Heart left ventricle (tissue), 13 donors: Measurements from ENCODE around the gene KRT76.

Source experiments
- POLR2A ChIP-seq, 2 donors: fragments of 450-650 bp; IDR thresholded peaks; one replicate each; pipeline ENCODE4 v1.6.1; 2017; ENCODE audit warnings: antibody characterized with exemption in 2 of 2, mild to moderate bottlenecking in 2 of 2, moderate library complexity in 2 of 2
- TF ChIP-seq, protein P1 (sequence below), 12 donors: fragments of 200-600 bp; sonication (generic) in 4 of 12; IDR thresholded peaks; one replicate each; pipeline versions ENCODE4 v1.5.0 to v1.8.0; 2018 to 2022; ENCODE audit warnings: antibody characterized with exemption in 12 of 12, mild to moderate bottlenecking in 5 of 12
- donor health status: ischemic (EF 13 %, LVEDD 7.1; RV severe dilation, severe dysfunction).
- donor health status: DM: no; HTN: yes; CAD: no.
- donor health status: DM: no; HTN: no; CAD: no.
- donor health status: ischemic (EF 25% LVEDD 6.9; RV normal size, moderate dysfunction).
- donor health status: ischemic (EF 25% LVEDD 5.7; RV mildly dilated, moderate dysfunction).
- donor health status: ischemic (EF 35%, LVEDD 5.7; RV mildly dilated, moderate dysfunction).
- donor health status: nonischemic (EF 11% LVEDD 7.7; RV severe dilation, severe dysfunction).
- donor health status: DM: yes; HTN: yes; CAD: no.
- donor health status: PGD.
- donor health status: ischemic (EF 29% LVEDD 5.4; RV normal size, mild dysfunction).
- donor health status: nonischemic (EF 23%, LVEDD 6.1; RV moderate dilation, normal function).

DNA sequence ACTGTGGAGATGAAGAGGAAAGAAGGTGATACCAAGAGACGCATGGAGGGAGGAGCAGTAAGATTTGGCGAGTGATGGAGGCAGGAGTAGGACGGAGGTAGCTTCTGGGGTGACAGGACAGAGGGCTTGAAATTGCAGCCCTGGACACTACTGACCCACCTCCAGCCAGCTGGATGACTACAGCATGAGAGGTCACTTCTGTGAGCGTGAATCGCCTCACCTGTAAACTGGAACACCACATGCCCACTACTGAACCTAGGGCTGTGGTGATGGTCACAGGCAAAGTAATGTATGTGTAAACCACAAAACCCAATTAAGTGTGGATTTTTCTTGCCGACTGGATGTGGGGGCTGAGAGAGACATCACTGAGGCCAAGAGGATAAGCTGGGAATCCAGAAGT lies 43.4 kb upstream of the KRT76 start:
- TF ChIP-seq, protein P1, sequence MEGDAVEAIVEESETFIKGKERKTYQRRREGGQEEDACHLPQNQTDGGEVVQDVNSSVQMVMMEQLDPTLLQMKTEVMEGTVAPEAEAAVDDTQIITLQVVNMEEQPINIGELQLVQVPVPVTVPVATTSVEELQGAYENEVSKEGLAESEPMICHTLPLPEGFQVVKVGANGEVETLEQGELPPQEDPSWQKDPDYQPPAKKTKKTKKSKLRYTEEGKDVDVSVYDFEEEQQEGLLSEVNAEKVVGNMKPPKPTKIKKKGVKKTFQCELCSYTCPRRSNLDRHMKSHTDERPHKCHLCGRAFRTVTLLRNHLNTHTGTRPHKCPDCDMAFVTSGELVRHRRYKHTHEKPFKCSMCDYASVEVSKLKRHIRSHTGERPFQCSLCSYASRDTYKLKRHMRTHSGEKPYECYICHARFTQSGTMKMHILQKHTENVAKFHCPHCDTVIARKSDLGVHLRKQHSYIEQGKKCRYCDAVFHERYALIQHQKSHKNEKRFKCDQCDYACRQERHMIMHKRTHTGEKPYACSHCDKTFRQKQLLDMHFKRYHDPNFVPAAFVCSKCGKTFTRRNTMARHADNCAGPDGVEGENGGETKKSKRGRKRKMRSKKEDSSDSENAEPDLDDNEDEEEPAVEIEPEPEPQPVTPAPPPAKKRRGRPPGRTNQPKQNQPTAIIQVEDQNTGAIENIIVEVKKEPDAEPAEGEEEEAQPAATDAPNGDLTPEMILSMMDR (IDR thresholded peaks at IDR 0.05), result no peak
- no peak for TF ChIP-seq POLR2A (IDR thresholded peaks at IDR 0.05)
